NB4 (cell line): ENCODE results near the gene KRT13.

Experiments used
- CTCF ChIP-seq: IDR thresholded peaks from one replicate; pipeline ENCODE4 v1.5.1; 2012; ENCODE audit warnings: low read depth, low read length
- MAX ChIP-seq: IDR thresholded peaks from 2 replicates; pipeline ENCODE4 v1.6.1; 2011; ENCODE audit warnings: low read depth, low read length

GRCh38 chr17:41531993-41532392 is 26.6 kb upstream of the KRT13 start:
- TF ChIP-seq CTCF (no peak), MAX (no peak)
